Activated naive CD8-positive, alpha-beta T cell treated with anti-CD3 and anti-CD28 coated beads, Interleukin-2, amount 50 U/mL, for 24 hours (primary cell): Measurements from ENCODE around the gene KRTAP5-9.

ENCODE experiments used
- ATAC-seq: fragments of 150-1000 bp; cut with Tn5 transposase; one replicate; pipeline ENCODE4 v1.10.0; 2021
- DNase-seq: peaks from one replicate; pipeline ENCODE4 v3.0.0; 2021
- H3K27ac Mint-ChIP-seq: one replicate; pipeline ENCODE4 v1.8.0; 2021; ENCODE audit warnings: mild to moderate bottlenecking, mixed read lengths
- H3K27me3 Mint-ChIP-seq: one replicate; pipeline ENCODE4 v1.8.0; 2021; ENCODE audit warnings: mixed read lengths
- H3K36me3 Mint-ChIP-seq: one replicate; pipeline ENCODE4 v1.8.0; 2021; ENCODE audit warnings: low read depth, mixed read lengths
- H3K4me1 Mint-ChIP-seq: one replicate; pipeline ENCODE4 v1.8.0; 2021; ENCODE audit warnings: mixed read lengths
- H3K4me3 Mint-ChIP-seq: one replicate; pipeline ENCODE4 v1.8.0; 2021; ENCODE audit warnings: mild to moderate bottlenecking, moderate library complexity, mixed read lengths
- H3K9me3 Mint-ChIP-seq: one replicate; pipeline ENCODE4 v1.8.0; 2021; ENCODE audit warnings: mixed read lengths

The KRTAP5-9 gene

GRCh38 chr11:71548120-71548519 lies at the start of gene KRTAP5-9:
Gene KRTAP5-9, plus strand, starts transcription at chr11:71548420. Its CDS starts 238 bp downstream, at chr11:71548658.
- Mint-ChIP-seq H3K27me3 (peaks cover 21% of the 10 kb centered on the region), H3K36me3 (no peaks in the 10 kb centered on the region), H3K4me3 (no peak within 1 kb of the TSS), H3K9me3 (no peaks in the 10 kb centered on the region), H3K27ac (no peak within 1 kb of the TSS), H3K4me1 (peaks cover 24% of the 10 kb centered on the region)
- ATAC-seq (no peak), DNase-seq (no peak)

GRCh38 chr11:71499125-71499524 lies 49.1 kb upstream of the KRTAP5-9 start:
- Mint-ChIP-seq H3K4me1 (peaks cover 2% of the 10 kb centered on the region), H3K36me3 (peaks cover 66% of the 10 kb centered on the region), H3K27me3 (no peaks in the 10 kb centered on the region), H3K4me3 (no peak overlapping the region), H3K9me3 (no peaks in the 10 kb centered on the region), H3K27ac (no peak overlapping the region)
- ATAC-seq: no peak
- DNase-seq: no peak

- peaks cover 2% of the 10 kb centered on the region for H3K4me1 Mint-ChIP-seq
- peaks cover 63% of the 10 kb centered on the region for H3K36me3 Mint-ChIP-seq
- no peaks in the 10 kb centered on the region for H3K9me3 Mint-ChIP-seq
- no peak for ATAC-seq
- no peaks in the 10 kb centered on the region for H3K27me3 Mint-ChIP-seq
- no peak for DNase-seq
- H3K4me3 Mint-ChIP-seq: no peak overlapping the region
- no peak overlapping the region for H3K27ac Mint-ChIP-seq
Measured at GRCh38 chr11:71499546-71499945, 48.7 kb upstream of the KRTAP5-9 start.

- no peak overlapping the region for H3K4me3 Mint-ChIP-seq
- no peaks in the 10 kb centered on the region for H3K27me3 Mint-ChIP-seq
- no peak for ATAC-seq
- peaks cover 2% of the 10 kb centered on the region for H3K4me1 Mint-ChIP-seq
- H3K27ac Mint-ChIP-seq: no peak overlapping the region
- peaks cover 62% of the 10 kb centered on the region for H3K36me3 Mint-ChIP-seq
- no peak for DNase-seq
- H3K9me3 Mint-ChIP-seq: no peaks in the 10 kb centered on the region
Measured at GRCh38 chr11:71500601-71501021, 47.6 kb upstream of the KRTAP5-9 start.

- Mint-ChIP-seq H3K4me3 (no peak overlapping the region), H3K27ac (no peak overlapping the region), H3K27me3 (no peaks in the 10 kb centered on the region), H3K9me3 (peaks cover 3% of the 10 kb centered on the region), H3K4me1 (peaks cover 2% of the 10 kb centered on the region), H3K36me3 (peaks cover 67% of the 10 kb centered on the region)
- no peak for ATAC-seq
- no peak for DNase-seq
Measured at GRCh38 chr11:71501071-71501985, 46.9 kb upstream of the KRTAP5-9 start.

- DNase-seq: no peak
- no peak for ATAC-seq
- peaks cover 2% of the 10 kb centered on the region for H3K4me1 Mint-ChIP-seq
- peaks cover 10% of the 10 kb centered on the region for H3K9me3 Mint-ChIP-seq
- no peaks in the 10 kb centered on the region for H3K27me3 Mint-ChIP-seq
- no peak overlapping the region for H3K4me3 Mint-ChIP-seq
- peaks cover 68% of the 10 kb centered on the region for H3K36me3 Mint-ChIP-seq
- H3K27ac Mint-ChIP-seq: no peak overlapping the region
Measured at GRCh38 chr11:71502026-71502425, 46.2 kb upstream of the KRTAP5-9 start.

- Mint-ChIP-seq H3K27ac (no peak overlapping the region), H3K36me3 (peaks cover 65% of the 10 kb centered on the region), H3K27me3 (no peaks in the 10 kb centered on the region), H3K4me3 (no peak overlapping the region), H3K4me1 (peaks cover 2% of the 10 kb centered on the region), H3K9me3 (peaks cover 13% of the 10 kb centered on the region)
- ATAC-seq (no peak), DNase-seq (no peak)
Measured at GRCh38 chr11:71502871-71503435, 45.3 kb upstream of the KRTAP5-9 start.

GRCh38 chr11:71504531-71504930 lies 43.7 kb upstream of the KRTAP5-9 start:
- peaks cover 29% of the 10 kb centered on the region for H3K9me3 Mint-ChIP-seq
- H3K27ac Mint-ChIP-seq: no peak overlapping the region
- no peaks in the 10 kb centered on the region for H3K27me3 Mint-ChIP-seq
- no peaks in the 10 kb centered on the region for H3K4me1 Mint-ChIP-seq
- peaks cover 63% of the 10 kb centered on the region for H3K36me3 Mint-ChIP-seq
- DNase-seq (no peak), ATAC-seq (no peak)
- H3K4me3 Mint-ChIP-seq: no peak overlapping the region

GRCh38 chr11:71505001-71505400 lies 43.2 kb upstream of the KRTAP5-9 start:
- Mint-ChIP-seq H3K27ac (no peak overlapping the region), H3K27me3 (no peaks in the 10 kb centered on the region), H3K4me1 (no peaks in the 10 kb centered on the region), H3K4me3 (no peak overlapping the region), H3K9me3 (peaks cover 33% of the 10 kb centered on the region), H3K36me3 (peaks cover 65% of the 10 kb centered on the region)
- ATAC-seq: no peak
- DNase-seq: no peak

- Mint-ChIP-seq H3K27ac (no peak overlapping the region), H3K4me1 (no peaks in the 10 kb centered on the region), H3K9me3 (peaks cover 39% of the 10 kb centered on the region), H3K36me3 (peaks cover 57% of the 10 kb centered on the region), H3K4me3 (no peak overlapping the region), H3K27me3 (no peaks in the 10 kb centered on the region)
- ATAC-seq: no peak
- no peak for DNase-seq
Measured at GRCh38 chr11:71505781-71506180, 42.4 kb upstream of the KRTAP5-9 start.

GRCh38 chr11:71507102-71507501 lies 41.1 kb upstream of the KRTAP5-9 start:
- Mint-ChIP-seq H3K27me3 (no peaks in the 10 kb centered on the region), H3K36me3 (peaks cover 56% of the 10 kb centered on the region), H3K27ac (no peak overlapping the region), H3K9me3 (peaks cover 40% of the 10 kb centered on the region), H3K4me3 (no peak overlapping the region), H3K4me1 (no peaks in the 10 kb centered on the region)
- DNase-seq (no peak), ATAC-seq (no peak)

- H3K27ac Mint-ChIP-seq: no peak overlapping the region
- no peak for ATAC-seq
- H3K36me3 Mint-ChIP-seq: no peaks in the 10 kb centered on the region
- H3K4me3 Mint-ChIP-seq: no peak overlapping the region
- DNase-seq: no peak
- no peaks in the 10 kb centered on the region for H3K9me3 Mint-ChIP-seq
- no peaks in the 10 kb centered on the region for H3K27me3 Mint-ChIP-seq
- no peaks in the 10 kb centered on the region for H3K4me1 Mint-ChIP-seq
Measured at GRCh38 chr11:71518506-71519471, 29.4 kb upstream of the KRTAP5-9 start.

- DNase-seq (no peak), ATAC-seq (no peak)
- Mint-ChIP-seq H3K4me1 (no peaks in the 10 kb centered on the region), H3K9me3 (no peaks in the 10 kb centered on the region), H3K36me3 (no peaks in the 10 kb centered on the region), H3K27me3 (no peaks in the 10 kb centered on the region), H3K27ac (no peak overlapping the region), H3K4me3 (no peak overlapping the region)
Measured at GRCh38 chr11:71519546-71519945, 28.7 kb upstream of the KRTAP5-9 start.

- Mint-ChIP-seq H3K9me3 (no peaks in the 10 kb centered on the region), H3K4me3 (no peak overlapping the region), H3K36me3 (no peaks in the 10 kb centered on the region), H3K4me1 (no peaks in the 10 kb centered on the region), H3K27ac (no peak overlapping the region), H3K27me3 (peaks cover 10% of the 10 kb centered on the region)
- DNase-seq: no peak
- no peak for ATAC-seq
Measured at GRCh38 chr11:71525188-71525937, 22.9 kb upstream of the KRTAP5-9 start.
